Posterior vena cava (tissue), 2 donors: ENCODE measurements around the gene KLHL18. TPM values are rescaled to one million over a fixed set of nuclear protein-coding genes. Genes with fewer than 3 reads are reported as not detected.

Experiments used
- DNase-seq: peaks from one replicate; pipeline ENCODE4 v3.0.0-alpha.2; 2020; ENCODE audit warnings: low spot score
- intact Hi-C, 2 donors: fragments of 100-400 bp; cut with DNase I; formaldehyde crosslinking; loops; one replicate each; pipeline versions ENCODE4 v1.14.1 to v1.14.2; 2022 to 2023
- total RNA-seq, 2 donors: library from RNA; stranded (reverse); fragmentation: NEBNext Ultra II Directional; extraction: Animal tissue kit (Norgen Biotek cat#: 25700); gene quantifications; one replicate each; pipeline ENCODE4 v1.2.1, GENCODE V29; 2021
- donor health status: DM: yes; HTN: yes; CAD: no.
- donor health status: DM: yes; HTN: yes; CAD: no.

Gene KLHL18
- total RNA-seq, 2 donors from 2014 or later: 21.2 to 21.6 TPM

- DNase-seq: no peak
- intact Hi-C loops: loop anchor here in 1 of 2 donors (5.0 kb wide), 1 partner anchor 1192 kb away; no protein-coding TSS in a partner anchor
Observed at GRCh38 chr3:47378869-47379268, 96.1 kb downstream of the KLHL18 start.

GRCh38 chr3:47379411-47379899 is 96.7 kb downstream of the KLHL18 start:
- no peak for DNase-seq
- intact Hi-C loops: loop anchor here in 1 of 2 donors (5.0 kb wide), 1 partner anchor 1192 kb away; no protein-coding TSS in a partner anchor

- no peak for DNase-seq
- intact Hi-C loops: no loop called here
Observed at GRCh38 chr3:47380026-47380600, 97.4 kb downstream of the KLHL18 start.

DNA sequence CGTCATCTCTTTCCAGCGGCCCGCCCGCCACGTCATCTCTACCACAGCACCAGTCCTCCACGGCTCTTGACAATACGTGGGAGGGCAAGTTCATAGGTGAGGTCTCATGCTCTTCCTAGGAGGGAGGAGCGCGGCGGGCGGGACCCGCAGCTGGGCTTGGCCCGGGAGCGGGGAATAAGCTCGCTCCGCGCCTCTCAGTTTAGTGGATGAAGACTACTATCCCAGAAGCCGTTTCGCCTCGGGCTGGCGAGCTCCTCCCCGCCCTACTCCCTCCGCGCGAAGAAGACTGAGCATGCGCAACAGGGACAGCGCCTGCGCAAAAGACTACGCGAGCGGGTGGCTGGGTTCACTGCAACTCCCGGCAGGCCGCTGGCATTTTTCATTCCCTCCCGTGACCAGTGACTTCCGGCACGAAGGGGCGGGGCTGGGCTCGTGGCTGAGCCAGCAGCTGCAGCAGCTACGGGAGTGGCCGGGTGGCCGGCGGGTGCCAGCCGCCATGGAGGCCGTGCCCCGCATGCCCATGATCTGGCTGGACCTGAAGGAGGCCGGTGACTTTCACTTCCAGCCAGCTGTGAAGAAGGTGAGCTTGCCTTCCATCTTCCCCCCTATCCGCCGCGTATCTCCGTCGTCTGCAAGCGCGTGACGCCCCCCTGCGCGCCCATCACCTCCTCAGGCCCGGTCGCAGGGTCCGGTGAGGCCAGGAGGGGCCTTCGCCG is 98.0 kb downstream of the KLHL18 start, which contains the start of gene PTPN23:
PTPN23 (plus strand) TSS at position 421 of the 716 bp plus-strand sequence; CDS start at position 497, 76 bp downstream.
- peak; percentile 100 for DNase-seq
- intact Hi-C loops: no loop called here

DNA sequence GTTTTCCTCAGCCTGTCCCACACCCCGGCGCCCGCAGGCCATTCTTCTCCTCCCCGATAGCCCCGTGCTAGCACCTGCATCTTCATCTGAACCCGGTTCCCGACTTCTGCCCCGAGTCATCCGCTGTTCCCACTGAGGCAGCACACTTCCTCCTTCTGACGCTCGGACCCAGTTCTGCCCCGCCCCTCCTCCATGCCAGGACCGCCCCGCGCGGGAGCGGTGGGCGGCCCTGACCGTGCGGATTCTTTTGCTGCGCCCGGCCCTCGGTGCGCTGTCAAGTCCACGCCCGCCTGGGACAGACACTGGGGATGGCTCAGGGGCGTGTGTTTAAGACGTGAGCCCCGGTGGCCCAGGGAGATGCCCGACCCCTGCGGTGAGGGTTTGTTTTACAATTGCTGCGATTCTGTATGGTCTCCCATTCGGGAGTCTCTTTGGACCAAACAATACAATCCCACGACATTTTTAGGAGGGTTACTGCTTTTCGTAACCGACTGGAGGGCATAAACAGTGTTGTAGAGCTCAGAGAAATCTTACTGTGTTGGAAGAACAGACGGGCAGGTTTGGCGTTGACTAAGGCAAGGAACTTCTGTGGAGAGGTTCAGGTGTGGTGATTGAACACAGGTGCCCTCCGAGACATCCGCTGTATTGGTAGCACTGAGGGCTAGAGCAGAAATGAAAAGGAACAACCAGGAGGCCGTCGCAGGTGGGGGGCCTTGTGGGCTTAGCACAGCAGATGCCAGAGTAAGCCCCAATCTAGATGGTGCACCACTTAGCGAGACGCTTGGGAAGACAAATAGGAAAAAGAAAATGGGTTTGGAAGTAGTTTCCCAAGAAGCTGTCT is 98.8 kb downstream of the KLHL18 start:
- peak; percentile 96 for DNase-seq
- intact Hi-C loops: no loop called here

GRCh38 chr3:47384425-47384824 is 101.7 kb downstream of the KLHL18 start:
- no peak for DNase-seq
- intact Hi-C loops: no loop called here

- no peak for DNase-seq
- intact Hi-C loops: no loop called here
Observed at GRCh38 chr3:47385007-47385406, 102.3 kb downstream of the KLHL18 start.

DNA sequence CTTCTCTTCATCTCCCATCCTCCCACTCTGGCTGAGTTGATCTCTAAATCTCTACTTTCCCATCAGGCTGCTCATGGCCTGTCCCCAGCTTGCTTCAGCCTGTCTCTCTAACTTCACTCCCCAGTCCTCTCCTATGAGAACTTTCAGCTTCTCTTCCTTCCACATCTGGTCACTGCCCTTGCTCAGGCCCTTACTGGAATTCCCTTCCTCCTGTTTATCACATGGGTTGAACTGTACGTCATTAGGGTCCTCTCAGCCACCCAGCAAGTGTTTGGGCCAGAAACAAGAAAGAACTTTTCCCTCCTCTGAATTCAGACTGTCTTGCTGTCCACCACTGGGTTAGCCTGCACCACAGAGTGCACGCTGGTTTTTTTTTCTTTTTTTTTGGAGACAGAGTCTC is 103.1 kb downstream of the KLHL18 start:
- no peak for DNase-seq
- intact Hi-C loops: loop anchor here in 1 of 2 donors (2.0 kb wide), 1 partner anchor 69 kb away; no protein-coding TSS in a partner anchor

GRCh38 chr3:47392933-47393332 is 110.2 kb downstream of the KLHL18 start:
- DNase-seq: no peak
- intact Hi-C loops: no loop called here

- no peak for DNase-seq
- intact Hi-C loops: no loop called here
Observed at GRCh38 chr3:47394140-47394870, 111.6 kb downstream of the KLHL18 start.

GRCh38 chr3:47394881-47395280 is 112.1 kb downstream of the KLHL18 start:
- DNase-seq: no peak
- intact Hi-C loops: no loop called here

Other genes starting within 250 kb of the KLHL18 start
- 10 to 100 TPM; 38.3 to 49.3 TPM for gene SETD2, start 118.8 kb upstream of the KLHL18 start, total RNA-seq
- 1 to 10 TPM; 4.7 to 5.6 TPM for gene KIF9, start 145 bp upstream of the KLHL18 start, total RNA-seq
- gene PTPN23, start 98.1 kb downstream of the KLHL18 start, total RNA-seq: 10 to 100 TPM; 30.8 to 32.4 TPM
- 10 to 100 TPM; 49.8 to 50.8 TPM for gene SCAP, start 193.0 kb downstream of the KLHL18 start, total RNA-seq
- 10 to 100 TPM; 15.1 to 20.5 TPM for gene ELP6, start 230.8 kb downstream of the KLHL18 start, total RNA-seq